NCI-H187 treated with DMSO at 0.1 percent for 48 hours (cell line): ENCODE data around the gene HES3.

ENCODE experiments used
- DNase-seq: peaks from one replicate; lab custom pipeline; 2025; lab: John Stamatoyannopoulos, UW

The HES3 gene

GRCh38 chr1:6263716-6264115 lies 19.7 kb downstream of the HES3 start:
- no peak for DNase-seq

- no peak for DNase-seq
Observed at GRCh38 chr1:6265151-6265550, 21.2 kb downstream of the HES3 start.

- DNase-seq: no peak
Observed at GRCh38 chr1:6266641-6267040, 22.7 kb downstream of the HES3 start.

- DNase-seq: no peak
Observed at GRCh38 chr1:6267686-6268322, 23.8 kb downstream of the HES3 start.

- DNase-seq: no peak
Observed at GRCh38 chr1:6268415-6268814, 24.4 kb downstream of the HES3 start.

GRCh38 chr1:6269296-6269695 lies 25.3 kb downstream of the HES3 start:
- no peak for DNase-seq

GRCh38 chr1:6269720-6270400 lies 25.9 kb downstream of the HES3 start:
- peak; percentile 41 for DNase-seq

- DNase-seq: no peak
Observed at GRCh38 chr1:6270401-6270800, 26.4 kb downstream of the HES3 start.

GRCh38 chr1:6271006-6271405 lies 27.0 kb downstream of the HES3 start:
- DNase-seq: no peak

GRCh38 chr1:6271554-6271953 lies 27.6 kb downstream of the HES3 start:
- DNase-seq: no peak

- DNase-seq: no peak
Observed at GRCh38 chr1:6272452-6272851, 28.5 kb downstream of the HES3 start.

GRCh38 chr1:6272868-6273267 lies 28.9 kb downstream of the HES3 start:
- DNase-seq: no peak

GRCh38 chr1:6273380-6273891 lies 29.5 kb downstream of the HES3 start:
- no peak for DNase-seq

GRCh38 chr1:6274102-6274501 lies 30.1 kb downstream of the HES3 start:
- DNase-seq: no peak

GRCh38 chr1:6274622-6275139 lies 30.7 kb downstream of the HES3 start:
- DNase-seq: no peak

- peak; percentile 77 for DNase-seq
Observed at GRCh38 chr1:6275826-6276782, 32.1 kb downstream of the HES3 start.

GRCh38 chr1:6276811-6277555 lies 33.0 kb downstream of the HES3 start:
- no peak for DNase-seq

- DNase-seq: no peak
Observed at GRCh38 chr1:6278263-6278662, 34.3 kb downstream of the HES3 start.

- DNase-seq: no peak
Observed at GRCh38 chr1:6279066-6279465, 35.1 kb downstream of the HES3 start.

GRCh38 chr1:6279613-6280383 lies 35.8 kb downstream of the HES3 start:
- DNase-seq: no peak
